HCT116 (cell line): ENCODE results near the gene ATP1A2. TPM values are rescaled to one million over a fixed set of nuclear protein-coding genes. Genes with fewer than 3 reads are reported as not detected.

ENCODE experiments used
- ATAC-seq: fragments of 200-7000 bp; cut with Tn5 transposase; 2 replicates; pipeline ENCODE4 v1.9.1; 2020; ENCODE audit warnings: mild to moderate bottlenecking, moderate library complexity
- BruUV-seq: library from RNA; stranded (reverse); fragments of 400-500 nt; replicated peaks from 2 replicates; lab custom pipeline; 2021; lab: Mats Ljungman, UMichigan
- CTCF ChIA-PET: fragments of 300-600 bp; sonication (Branson Sonifier 250); formaldehyde crosslinking; loops from one replicate; lab custom pipeline; 2021; ENCODE audit warnings: antibody characterized with exemption; lab: Charles Lee
- POLR2A ChIA-PET: fragments of 300-600, 350-600 bp; sonication (Branson Sonifier 250); formaldehyde crosslinking; loops from one replicate; lab custom pipeline; 2021; ENCODE audit warnings: antibody characterized with exemption; lab: Charles Lee
- RAD21 ChIA-PET, 2 experiments: fragments of 300-600 bp; sonication (Branson Sonifier 250); formaldehyde crosslinking; loops; one replicate each; lab custom pipeline; 2023; ENCODE audit warnings: low total read pairs in 2 of 2; ENCODE audit not compliant: uncharacterized antibody in 2 of 2, unreplicated experiment in 2 of 2, low non-redundant PET in 1 of 2; lab: Charles Lee
- DNase-seq: peaks from one replicate; pipeline ENCODE4 v3.0.0-alpha.2; 2010; ENCODE audit warnings: low read depth, low spot score
- H2AFZ ChIP-seq: fragments of 200-600 bp; shearing (Covaris generic), sonication (generic); 2 replicates; pipeline ENCODE4 v1.6.1; 2017; ENCODE audit warnings: low read depth, mixed run types, mixed read lengths, antibody characterized with exemption, low read length; ENCODE audit not compliant: poor library complexity, severe bottlenecking
- H3K27ac ChIP-seq: 2 replicates; pipeline ENCODE4 v1.5.1; 2012; ENCODE audit warnings: low read depth, low read length
- H3K27me3 ChIP-seq: fragments of 200-600 bp; sonication (generic); 2 replicates; pipeline ENCODE4 v1.6.1; 2016; ENCODE audit warnings: mixed run types, low read length, mixed read lengths; ENCODE audit not compliant: insufficient read depth
- H3K36me3 ChIP-seq, 2 experiments: fragments of 200-500 bp in 1 of 2; fragments of 200-600 bp in 1 of 2; sonication (Bioruptor generic) in 1 of 2; sonication (generic) in 1 of 2; 2 replicates each; pipeline versions ENCODE4 v1.5.1 to v1.6.1; 2014 to 2016; ENCODE audit warnings: low read length in 2 of 2, inconsistent platforms in 1 of 2, mixed read lengths in 1 of 2, mixed run types in 1 of 2; ENCODE audit not compliant: insufficient read depth in 2 of 2, control insufficient read depth in 1 of 2
- H3K4me1 ChIP-seq, 2 experiments: fragments of 200-600 bp in 1 of 2; sonication (generic) in 1 of 2; 2 replicates each; pipeline versions ENCODE4 v1.5.1 to v1.6.1; 2012 to 2017; ENCODE audit warnings: low read length in 2 of 2, inconsistent platforms in 1 of 2, mild to moderate bottlenecking in 1 of 2, mixed read lengths in 1 of 2, mixed run types in 1 of 2, moderate library complexity in 1 of 2; ENCODE audit not compliant: insufficient read depth in 2 of 2, control insufficient read depth in 1 of 2
- H3K4me2 ChIP-seq: fragments of 200-600 bp; sonication (generic); 2 replicates; pipeline ENCODE4 v1.6.1; 2017; ENCODE audit warnings: mixed run types, low read length, mixed read lengths
- H3K4me3 ChIP-seq, 2 experiments: fragments of 200-600 bp in 1 of 2; sonication (generic) in 1 of 2; replicated peaks in 1 of 2; 2 replicates each; pipeline ENCODE4 v1.5.1; 2011 to 2016; ENCODE audit warnings: low read length in 2 of 2, control low read depth in 1 of 2, low read depth in 1 of 2, mild to moderate bottlenecking in 1 of 2, mixed read lengths in 1 of 2, mixed run types in 1 of 2
- H3K79me2 ChIP-seq: fragments of 200-600 bp; sonication (generic); 2 replicates; pipeline ENCODE4 v1.6.1; 2017; ENCODE audit warnings: mild to moderate bottlenecking, mixed run types, low read length, moderate library complexity, mixed read lengths; ENCODE audit not compliant: insufficient read depth
- H3K9ac ChIP-seq: fragments of 200-600 bp; sonication (generic); 2 replicates; pipeline ENCODE4 v1.6.1; 2016; ENCODE audit warnings: low read length, mixed read lengths
- H3K9me2 ChIP-seq: fragments of 200-600 bp; sonication (generic), shearing (Covaris generic); 2 replicates; pipeline ENCODE4 v1.6.1; 2017; ENCODE audit warnings: mixed run types, mild to moderate bottlenecking, moderate library complexity; ENCODE audit not compliant: insufficient read depth
- H3K9me3 ChIP-seq, 2 experiments: fragments of 200-500 bp in 1 of 2; fragments of 200-600 bp in 1 of 2; sonication (Bioruptor generic) in 1 of 2; sonication (generic) in 1 of 2; 2 replicates each; pipeline ENCODE4 v1.6.1; 2014 to 2017; ENCODE audit warnings: low read length in 2 of 2, mixed read lengths in 2 of 2, inconsistent platforms in 1 of 2, low read depth in 1 of 2, mild to moderate bottlenecking in 1 of 2, mixed run types in 1 of 2, moderate library complexity in 1 of 2; ENCODE audit not compliant: control insufficient read depth in 1 of 2, insufficient read depth in 1 of 2
- H4K20me1 ChIP-seq: fragments of 200-600 bp; sonication (generic), shearing (Covaris generic); 2 replicates; pipeline ENCODE4 v1.6.1; 2017; ENCODE audit warnings: mixed run types, mild to moderate bottlenecking, moderate library complexity; ENCODE audit not compliant: insufficient read depth
- EGR1 ChIP-seq: IDR thresholded peaks from 2 replicates; pipeline ENCODE4 v1.6.1; 2012; ENCODE audit warnings: low read depth
- EZH2 ChIP-seq: fragments of 200-600 bp; sonication (generic); IDR thresholded peaks from 2 replicates; pipeline ENCODE4 v1.6.1; 2017; ENCODE audit warnings: antibody characterized with exemption, mixed run types
- EZH2phosphoT487 ChIP-seq: fragments of 200-600 bp; IDR thresholded peaks from 2 replicates; pipeline ENCODE4 v1.6.1; 2018; ENCODE audit warnings: antibody characterized with exemption, borderline replicate concordance
- JUND ChIP-seq: IDR thresholded peaks from 2 replicates; pipeline ENCODE4 v1.6.1; 2012
- MAX ChIP-seq: IDR thresholded peaks from 2 replicates; pipeline ENCODE4 v1.6.1; 2012
- POLR2A ChIP-seq: IDR thresholded peaks from 2 replicates; pipeline ENCODE4 v1.7.0; 2011; ENCODE audit warnings: borderline replicate concordance; ENCODE audit not compliant: insufficient read depth, insufficient read length; ENCODE audit errors: extremely low read depth
- POLR2AphosphoS5 ChIP-seq: IDR thresholded peaks from 2 replicates; pipeline ENCODE4 v1.6.1; 2011; ENCODE audit warnings: mild to moderate bottlenecking, low read depth, low read length, moderate library complexity
- SIN3A ChIP-seq: IDR thresholded peaks from 2 replicates; pipeline ENCODE4 v1.6.1; 2012; ENCODE audit warnings: low read depth
- SP1 ChIP-seq: IDR thresholded peaks from 2 replicates; pipeline ENCODE4 v1.6.1; 2012; ENCODE audit warnings: low read depth
- SRF ChIP-seq: IDR thresholded peaks from 2 replicates; pipeline ENCODE4 v1.6.1; 2012; ENCODE audit warnings: low read depth
- TCF7L2 ChIP-seq: IDR thresholded peaks from 2 replicates; pipeline ENCODE4 v1.7.0; 2011; ENCODE audit warnings: borderline replicate concordance, inconsistent platforms; ENCODE audit not compliant: insufficient read depth, insufficient read length; ENCODE audit errors: extremely low read depth
- intact Hi-C: fragments of 100-400 bp; cut with micrococcal nuclease; formaldehyde crosslinking; loops from 2 replicates; pipeline ENCODE4 v1.10.0; 2022
- total RNA-seq: library from RNA; stranded (reverse); gene quantifications from one replicate; pipeline ENCODE4 v1.2.1, GENCODE V29; 2021; ENCODE audit not compliant: unreplicated experiment

ATP1A2 gene
- total RNA-seq, 1 experiment from 2014 or later: not detected

- Histone ChIP-seq H3K36me3 (no peaks in the 10 kb centered on the region), H3K9ac (no peak overlapping the region), H4K20me1 (no peaks in the 10 kb centered on the region), H3K27ac (no peak overlapping the region), H3K9me2 (no peaks in the 10 kb centered on the region), H3K4me2 (no peak overlapping the region), H3K79me2 (no peaks in the 10 kb centered on the region), H3K4me3 (no peak overlapping the region), H3K27me3 (peaks cover 25% of the 10 kb centered on the region), H3K9me3 (no peaks in the 10 kb centered on the region), H3K4me1 (no peaks in the 10 kb centered on the region; a peak in 1 of 4 replicates), H2AFZ (no peak overlapping the region)
- ChIA-PET POLR2A (no interaction called here), CTCF (interaction anchor here (1.0 to 2.6 kb wide), 7 partner anchors 10 to 175 kb away, joined by 3 to 33 read pairs (median 5); no protein-coding TSS in a partner anchor), RAD21 (interaction anchor here (0.7 to 1.7 kb wide), 3 partner anchors 19 to 30 kb away, joined by 3 to 7 read pairs (median 4); no protein-coding TSS in a partner anchor)
- no peak for DNase-seq
- BruUV-seq: no TSS peak
- ATAC-seq: no peak
- no peak for TF ChIP-seq JUND
- TF ChIP-seq POLR2AphosphoS5: no peak
- TF ChIP-seq EGR1: no peak
- TF ChIP-seq POLR2A: no peak
- no peak for TF ChIP-seq EZH2
- no peak for TF ChIP-seq EZH2phosphoT487
- TF ChIP-seq SIN3A: no peak
- no peak for TF ChIP-seq TCF7L2
- no peak for TF ChIP-seq MAX
- TF ChIP-seq SP1: no peak
- no peak for TF ChIP-seq SRF
- TF ChIP-seq, all 23 proteins: peak for 0
- intact Hi-C loops: no loop called here
These were observed 38.1 kb upstream of the ATP1A2 start for GRCh38 chr1:160077486-160077885.
